ENCODE results near the gene CLASRP. TPM values are rescaled to one million over a fixed set of nuclear protein-coding genes. Genes with fewer than 3 reads are reported as not detected.

Gene CLASRP
- total RNA-seq, 2 donors from 2014 or later: 53.5 to 82.6 TPM

GRCh38 chr19:45086480-45086879 lies 47.6 kb downstream of the CLASRP start:
- no peak for DNase-seq
- Histone ChIP-seq H3K27ac (no peak overlapping the region), H3K9ac (ENCODE audit: low read depth in 2 of 2, low read length in 2 of 2) (no peak overlapping the region), H3K27me3 (no peaks in the 10 kb centered on the region), H3K36me3 (no peaks in the 10 kb centered on the region), H3K4me1 (no peaks in the 10 kb centered on the region), H3K9me3 (no peaks in the 10 kb centered on the region), H3K4me3 (no peak overlapping the region)
- TF ChIP-seq CTCF (IDR thresholded peaks at IDR 0.05): no peak
- intact Hi-C loops (cut with DNase I): no loop called here

GRCh38 chr19:45087531-45087930 lies 48.7 kb downstream of the CLASRP start:
- TF ChIP-seq CTCF (IDR thresholded peaks at IDR 0.05): no peak
- H3K36me3 ChIP-seq: no peaks in the 10 kb centered on the region
- no peak overlapping the region for H3K27ac ChIP-seq
- no peaks in the 10 kb centered on the region for H3K4me1 ChIP-seq
- no peak overlapping the region for H3K9ac ChIP-seq (ENCODE audit: low read depth in 2 of 2, low read length in 2 of 2)
- no peak for DNase-seq
- H3K4me3 ChIP-seq: no peak overlapping the region
- intact Hi-C loops (cut with DNase I): no loop called here
- H3K9me3 ChIP-seq: no peaks in the 10 kb centered on the region
- no peaks in the 10 kb centered on the region for H3K27me3 ChIP-seq

GRCh38 chr19:45090034-45090433 lies 51.2 kb downstream of the CLASRP start:
- Histone ChIP-seq H3K27me3 (no peaks in the 10 kb centered on the region), H3K9me3 (no peaks in the 10 kb centered on the region), H3K4me1 (peaks cover 12% of the 10 kb centered on the region), H3K4me3 (no peak overlapping the region), H3K36me3 (no peaks in the 10 kb centered on the region), H3K27ac (no peak overlapping the region), H3K9ac (ENCODE audit: low read depth in 2 of 2, low read length in 2 of 2) (no peak overlapping the region)
- intact Hi-C loops (cut with DNase I): no loop called here
- DNase-seq: no peak
- TF ChIP-seq CTCF (IDR thresholded peaks at IDR 0.05): no peak

- Histone ChIP-seq H3K9me3 (no peaks in the 10 kb centered on the region), H3K27me3 (no peaks in the 10 kb centered on the region), H3K4me3 (peak overlapping the region; percentile 99), H3K27ac (peak overlapping the region; percentile 92), H3K4me1 (peaks cover 12% of the 10 kb centered on the region), H3K9ac (ENCODE audit: low read depth in 2 of 2, low read length in 2 of 2) (peak overlapping the region; percentile 40 to 81), H3K36me3 (no peaks in the 10 kb centered on the region)
- no peak for DNase-seq
- TF ChIP-seq CTCF (IDR thresholded peaks at IDR 0.05): no peak
- intact Hi-C loops (cut with DNase I): no loop called here
Observed at GRCh38 chr19:45090606-45091005, 51.8 kb downstream of the CLASRP start.

GRCh38 chr19:45091031-45091923 lies 52.4 kb downstream of the CLASRP start:
- DNase-seq: peak; percentile 99
- H3K9me3 ChIP-seq: no peaks in the 10 kb centered on the region
- peaks cover 12% of the 10 kb centered on the region for H3K4me1 ChIP-seq
- no peaks in the 10 kb centered on the region for H3K27me3 ChIP-seq
- TF ChIP-seq CTCF (IDR thresholded peaks at IDR 0.05): no peak
- intact Hi-C loops (cut with DNase I): no loop called here
- H3K36me3 ChIP-seq: no peaks in the 10 kb centered on the region
- peak overlapping the region; percentile 40 to 94 for H3K9ac ChIP-seq (ENCODE audit: low read depth in 2 of 2, low read length in 2 of 2)
- H3K4me3 ChIP-seq: peak overlapping the region; percentile 99
- peak overlapping the region; percentile 92 for H3K27ac ChIP-seq
